GM19238 (cell line): ENCODE data around the gene TDRD9.

Source experiments
- DNase-seq: peaks from one replicate; pipeline ENCODE4 v3.0.0; 2011; ENCODE audit warnings: low spot score; ENCODE audit not compliant: insufficient read length

Gene TDRD9

DNA sequence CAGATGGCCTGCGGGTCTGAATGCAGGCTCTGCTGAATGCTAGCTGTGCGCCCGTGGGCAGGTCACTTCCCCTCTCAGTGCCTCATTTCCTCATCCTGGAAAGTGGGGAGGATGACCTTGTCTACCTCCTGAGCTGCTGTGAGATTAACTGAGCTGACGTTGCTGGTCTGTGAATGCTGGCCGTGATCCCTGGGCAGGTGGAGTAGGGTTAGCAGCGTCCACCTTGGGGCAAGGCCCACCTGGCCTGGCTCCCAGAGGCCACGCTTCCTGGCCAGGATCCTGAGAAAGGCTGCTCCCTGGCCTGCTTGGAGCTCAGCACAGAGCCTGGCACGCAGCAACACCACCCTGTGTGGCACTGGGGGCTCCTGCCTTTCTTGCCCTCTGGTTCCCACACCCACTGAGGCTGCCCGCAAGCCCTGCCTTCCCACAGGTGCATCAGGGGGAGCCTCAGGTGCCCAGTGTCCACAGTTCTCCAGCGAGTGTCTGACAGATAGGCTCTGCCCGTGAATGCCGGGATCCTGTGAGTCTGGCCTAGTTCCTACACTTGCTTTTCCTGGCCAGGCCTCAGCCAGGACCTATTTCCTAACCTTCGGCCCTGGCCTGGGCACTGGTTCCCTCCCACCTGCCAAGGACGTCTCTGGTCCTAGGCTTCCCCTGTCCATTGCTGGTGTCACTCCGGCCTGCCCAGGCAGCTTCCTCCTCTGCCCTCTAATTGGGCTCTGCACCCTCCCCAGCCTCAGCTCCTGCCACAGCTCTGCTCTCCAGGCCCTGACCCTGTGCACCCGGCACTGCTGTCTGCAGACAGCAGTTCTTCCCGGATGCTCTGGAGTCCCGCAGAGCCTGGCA, 37.2 kb upstream of the TDRD9 start:
- no peak for DNase-seq

DNA sequence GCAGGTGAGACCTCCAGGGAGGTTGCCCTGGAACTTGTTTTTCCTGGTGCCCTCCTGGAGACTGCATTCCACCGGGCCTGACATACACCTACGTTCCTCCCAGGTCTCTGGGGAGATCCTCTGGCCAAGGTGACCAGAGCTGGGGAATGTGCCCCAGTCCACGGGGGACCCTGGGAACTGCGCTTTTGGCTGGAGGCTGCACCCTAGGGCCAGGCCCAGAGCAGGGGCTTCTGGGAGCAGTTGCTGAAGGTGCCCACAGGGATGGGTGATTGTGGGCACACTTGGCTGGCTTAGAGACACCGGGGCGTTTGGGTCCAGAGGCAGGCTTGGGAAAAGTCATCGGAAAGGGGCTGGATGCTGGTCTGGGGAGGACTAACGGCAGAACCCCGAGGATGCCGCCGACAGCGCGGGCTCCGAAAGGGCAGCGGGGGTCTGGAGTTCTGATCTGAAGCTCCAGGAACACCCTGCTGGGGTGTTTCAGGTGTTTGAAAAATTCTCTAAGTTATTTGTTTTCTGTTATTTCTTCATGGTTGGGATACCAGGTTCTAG, 36.5 kb upstream of the TDRD9 start:
- DNase-seq, result no peak

DNA sequence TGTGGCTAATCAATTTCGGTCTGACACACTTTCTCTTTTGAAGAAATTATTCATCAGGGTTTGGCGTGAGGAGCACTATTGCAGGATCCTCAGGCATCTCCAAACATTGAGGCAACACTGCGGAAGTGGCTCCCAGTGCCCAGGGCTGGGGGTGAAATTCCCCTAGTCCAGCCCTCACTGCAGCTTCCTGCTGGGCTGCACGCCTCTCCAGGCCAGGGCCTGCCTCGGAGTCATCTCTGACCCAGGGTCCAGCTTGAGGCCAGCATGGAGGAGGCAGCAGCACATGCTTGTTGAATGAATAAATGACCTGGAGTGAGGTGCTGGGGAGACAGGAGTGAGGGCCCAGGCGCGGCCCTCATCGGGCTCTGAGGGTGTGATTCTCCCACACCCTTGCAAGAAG, 36.0 kb upstream of the TDRD9 start:
- no peak for DNase-seq

DNA sequence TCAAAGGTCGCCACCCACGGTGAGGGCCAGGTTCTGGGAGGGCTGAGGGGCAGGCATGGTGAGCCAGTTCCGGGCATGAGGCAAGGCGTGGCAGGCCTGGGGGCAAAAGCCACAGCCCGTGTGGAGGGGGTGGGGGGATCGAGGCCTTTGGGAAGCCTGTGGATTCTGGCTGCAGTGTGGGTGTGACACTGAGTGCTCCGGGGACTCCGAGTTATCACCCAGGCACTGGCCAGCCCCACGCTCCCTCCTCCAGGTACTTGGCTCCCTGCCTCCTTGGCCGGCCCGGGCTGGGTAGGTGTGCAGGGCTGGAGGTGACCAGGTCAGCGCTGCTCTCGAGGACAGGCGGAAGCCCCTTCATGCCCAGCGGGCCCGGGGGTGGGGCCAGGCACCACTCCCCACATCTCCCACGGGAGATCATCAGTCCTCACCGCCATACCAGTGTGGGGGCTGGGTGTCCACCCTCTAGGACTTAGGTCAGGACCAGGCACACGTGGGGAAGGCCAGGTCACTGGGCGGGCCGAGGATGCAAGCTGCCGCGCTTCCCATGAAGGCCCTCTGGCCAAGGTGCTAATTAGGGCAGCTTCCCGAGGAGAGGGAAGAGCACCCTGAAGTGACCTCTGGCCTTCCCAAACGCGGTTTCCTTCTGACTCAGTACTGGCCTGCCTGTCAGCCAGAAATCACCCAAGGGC, 34.1 kb upstream of the TDRD9 start:
- DNase-seq, result no peak

DNA sequence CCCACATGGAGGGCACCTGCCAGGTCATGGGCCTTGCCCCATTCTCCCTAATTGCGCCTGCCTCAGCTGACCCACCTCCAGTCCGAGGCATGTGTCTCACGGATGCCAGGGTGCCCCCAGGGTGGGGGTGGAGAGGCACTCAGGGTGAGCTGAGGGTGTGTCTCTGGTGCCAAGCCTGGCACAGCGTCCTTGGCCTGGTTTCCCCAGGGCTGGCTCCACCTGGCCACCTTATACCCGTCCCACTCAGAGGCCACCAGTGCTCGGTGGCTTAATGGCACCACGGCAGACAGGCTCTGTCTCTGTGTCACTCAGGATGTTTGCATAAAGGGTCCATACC, 33.6 kb upstream of the TDRD9 start:
- DNase-seq, result no peak

DNA sequence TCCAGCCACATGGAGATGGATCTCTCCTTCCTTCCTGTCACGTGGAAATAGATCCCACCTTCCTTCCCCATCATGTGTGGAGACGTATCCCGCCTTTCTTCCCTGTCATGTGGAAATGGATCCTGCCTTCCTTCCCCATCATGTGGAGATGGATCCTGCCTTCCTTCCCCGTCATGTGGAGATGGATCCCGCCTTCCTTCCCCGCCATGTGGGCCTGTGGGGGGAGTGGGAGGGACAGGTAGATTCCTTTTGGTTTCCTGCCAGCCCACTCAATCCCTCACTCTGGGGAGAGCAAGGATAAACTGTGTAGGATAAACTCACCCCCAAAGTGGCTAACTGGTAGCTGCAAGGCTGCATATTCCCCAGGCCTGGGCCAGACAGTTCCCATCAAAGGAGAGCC, 31.7 kb upstream of the TDRD9 start:
- DNase-seq, result no peak

DNA sequence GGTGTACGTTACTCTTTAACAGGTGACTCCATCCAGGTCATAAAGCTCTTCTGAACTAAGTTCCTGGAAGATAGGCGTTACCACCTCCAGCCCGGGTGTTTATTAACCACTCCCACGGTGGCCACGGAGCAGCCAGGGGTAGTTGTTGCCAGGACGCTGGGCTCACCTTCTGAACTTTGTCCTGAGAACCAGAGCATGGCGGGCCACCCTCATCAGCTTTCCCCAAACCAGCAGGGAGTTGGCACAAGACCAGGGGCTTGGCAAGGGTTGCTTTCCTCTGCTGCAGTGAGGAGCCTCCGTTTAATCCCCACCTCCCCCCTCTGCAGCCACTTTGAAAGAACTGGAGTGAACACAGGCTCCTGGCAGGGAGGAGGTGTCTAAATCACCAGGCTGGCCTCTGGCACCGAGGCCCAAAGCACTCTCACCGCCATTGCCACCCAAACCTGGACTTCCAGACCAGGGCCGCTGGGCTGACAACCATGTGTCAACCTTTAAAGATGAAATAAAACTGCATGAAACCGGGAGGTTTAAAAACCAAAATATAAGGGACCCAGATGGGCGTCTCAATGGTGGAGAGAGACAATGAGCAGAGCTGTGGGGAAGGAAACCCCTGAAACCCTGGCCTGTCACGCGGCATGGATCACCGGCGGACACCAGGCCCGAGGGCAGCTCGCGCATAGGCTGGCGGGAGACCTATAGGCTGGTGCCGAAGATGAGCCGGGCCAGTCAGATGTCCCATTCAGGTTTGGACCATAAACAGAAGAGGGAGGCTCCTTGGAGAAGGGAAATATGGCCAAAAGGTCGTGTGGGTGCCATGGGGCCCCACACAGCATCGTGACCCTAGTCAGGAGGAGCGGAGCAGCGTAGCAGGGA, 30.9 kb upstream of the TDRD9 start:
- DNase-seq, result no peak

DNA sequence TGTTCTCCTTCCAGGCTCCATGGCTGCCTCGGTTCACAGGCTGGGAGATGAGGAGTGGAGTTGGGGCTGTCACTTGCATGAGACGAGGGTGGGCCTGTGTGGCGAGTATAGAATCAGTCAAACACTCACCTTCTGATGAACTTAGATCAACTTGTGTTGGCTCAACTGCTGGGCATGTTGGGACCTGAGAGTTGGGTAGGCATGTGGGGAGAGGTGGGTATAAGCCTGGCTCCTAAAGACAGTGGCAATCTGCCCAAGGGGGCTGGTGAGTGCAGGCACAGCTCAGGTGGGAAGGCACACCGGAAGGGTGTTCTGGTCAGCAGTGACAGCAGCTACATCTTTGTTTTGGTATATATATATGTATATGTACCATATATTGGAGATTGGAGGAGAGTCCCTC, 30.1 kb upstream of the TDRD9 start:
- DNase-seq, result no peak

DNA sequence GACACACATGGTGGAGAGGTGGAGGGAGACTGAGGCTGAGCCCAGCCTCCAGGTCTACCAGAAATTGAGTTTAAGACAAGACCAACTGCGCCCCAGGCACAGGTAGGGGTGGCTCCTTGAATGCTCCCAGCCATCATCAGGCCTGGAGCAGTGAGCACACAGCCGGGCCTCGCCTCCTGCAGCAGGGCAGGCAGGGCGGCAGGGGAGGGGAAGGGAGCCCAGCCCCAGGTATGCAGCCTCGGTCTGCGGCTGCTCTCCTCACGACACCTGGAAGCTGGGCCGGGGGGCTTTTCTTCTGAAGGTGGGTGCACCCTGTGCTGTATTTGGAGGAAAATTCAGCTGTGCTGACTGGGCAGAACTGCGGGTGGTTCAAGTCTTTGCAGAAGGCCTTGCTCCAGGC, 29.5 kb upstream of the TDRD9 start:
- no peak for DNase-seq

DNA sequence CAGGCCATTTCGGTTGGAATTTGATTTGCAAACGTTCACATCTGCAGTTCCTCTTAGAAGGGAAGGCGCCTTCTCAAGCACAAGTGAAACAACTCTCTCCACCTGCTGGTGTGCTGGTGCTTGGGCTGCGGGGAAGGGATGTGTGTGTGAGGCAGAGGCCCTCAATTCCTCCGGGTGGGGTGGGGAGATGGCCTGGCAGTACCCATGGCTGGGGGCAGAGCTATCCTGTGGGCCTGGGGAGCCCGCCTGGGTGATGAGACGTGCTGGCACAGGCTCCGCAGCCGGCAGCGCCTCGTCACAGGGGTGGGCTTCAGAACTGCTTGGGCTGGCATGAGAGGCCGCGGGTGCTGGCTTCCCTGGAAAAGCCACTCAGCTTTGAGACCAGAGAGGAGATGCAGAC, 28.9 kb upstream of the TDRD9 start:
- no peak for DNase-seq

DNA sequence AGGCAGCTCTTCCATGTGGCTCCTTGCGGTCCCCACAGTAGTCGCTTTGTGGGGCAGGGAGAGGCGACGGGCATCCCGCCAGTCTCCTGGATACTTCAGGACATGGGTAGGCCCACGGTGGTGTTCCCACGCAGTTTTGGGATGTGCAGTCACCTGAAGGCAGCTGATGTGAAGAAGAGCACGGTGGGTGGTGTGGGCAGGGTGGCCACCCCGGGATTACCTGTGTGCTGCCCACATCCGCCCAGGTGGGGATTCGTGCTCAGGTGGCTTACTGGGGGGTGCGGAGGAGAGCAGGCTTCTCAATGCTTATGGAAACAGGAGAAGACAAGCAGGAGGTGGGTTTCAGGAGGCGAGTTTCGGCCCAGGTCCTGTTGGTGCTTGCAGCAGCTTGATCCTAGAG, 28.4 kb upstream of the TDRD9 start:
- no peak for DNase-seq

DNA sequence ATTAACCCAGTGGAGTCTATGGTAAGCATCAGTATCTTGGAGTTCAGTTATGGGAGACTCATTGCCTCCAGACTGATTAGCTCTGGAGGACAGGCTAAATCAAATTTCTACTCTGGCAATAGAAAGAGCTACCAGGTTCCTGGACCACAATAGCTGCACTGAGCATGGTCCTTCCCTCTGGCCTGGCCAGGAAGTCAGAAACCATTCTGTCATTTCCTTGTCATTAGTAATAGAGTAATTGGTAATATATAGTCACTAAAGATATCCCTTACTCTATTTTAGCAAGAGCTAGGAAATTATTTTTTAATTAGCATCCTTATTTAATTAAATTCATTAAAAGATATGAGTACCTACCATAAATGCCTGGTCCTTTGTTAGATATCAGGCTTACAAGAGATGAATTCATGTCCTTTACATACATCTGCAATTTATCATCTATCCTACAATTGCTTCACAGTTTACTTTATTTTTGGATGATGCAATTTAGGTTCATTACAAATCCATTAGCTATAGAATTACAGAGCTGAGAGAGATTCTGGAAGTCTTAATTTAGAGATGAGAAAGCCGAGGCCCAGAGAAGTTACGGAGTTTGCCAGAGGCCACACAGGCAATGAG, 23.7 kb upstream of the TDRD9 start:
- DNase-seq, result no peak

DNA sequence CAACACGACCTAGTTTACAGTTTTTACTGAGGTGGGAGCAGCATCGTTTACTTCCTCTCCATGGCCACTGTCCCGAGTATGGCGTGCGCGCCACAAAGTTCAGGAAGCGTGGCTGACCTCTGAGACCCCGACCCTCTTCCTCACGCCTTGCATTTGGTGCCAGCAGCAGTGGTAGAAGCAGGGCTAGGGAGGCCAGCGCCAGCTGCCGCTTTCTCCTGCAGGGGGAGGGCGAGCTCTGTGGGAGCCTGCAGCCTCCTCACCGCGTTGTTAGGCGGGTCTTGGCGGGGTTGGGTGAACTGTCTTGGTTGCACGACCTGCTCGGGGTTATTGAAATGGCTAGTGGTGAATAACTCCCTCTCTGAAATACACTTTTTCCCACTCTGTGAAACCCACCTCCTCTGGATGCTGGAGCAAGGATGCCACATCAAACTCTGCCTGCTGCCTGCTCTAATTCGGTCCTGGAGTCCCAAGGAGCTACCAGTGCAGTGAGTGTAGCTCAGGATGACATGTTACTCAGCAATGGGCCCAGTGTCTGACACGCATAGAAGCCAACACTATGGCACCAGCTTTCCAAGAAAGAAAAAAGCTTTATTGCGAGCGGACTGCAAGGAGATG, 22.3 kb upstream of the TDRD9 start:
- no peak for DNase-seq

DNA sequence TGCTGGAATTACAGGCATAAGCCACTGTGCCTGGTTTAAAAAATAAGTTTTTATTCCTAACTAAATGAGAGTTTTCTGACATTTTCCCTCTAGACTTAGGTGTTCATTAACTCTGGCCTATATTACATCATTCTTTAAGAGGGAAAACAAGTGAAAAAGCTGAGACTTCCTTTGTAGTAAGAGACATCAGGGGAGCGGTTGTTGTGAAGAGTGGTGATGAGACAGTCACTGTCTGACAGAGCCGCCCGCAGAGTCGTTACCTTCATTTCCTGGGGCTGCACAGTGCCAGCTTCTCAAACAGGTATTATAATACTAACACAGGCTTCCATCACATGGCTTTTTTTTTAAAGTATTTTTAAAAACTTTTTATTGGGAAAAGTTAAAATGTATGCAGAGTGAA, 19.7 kb upstream of the TDRD9 start:
- DNase-seq, result no peak

DNA sequence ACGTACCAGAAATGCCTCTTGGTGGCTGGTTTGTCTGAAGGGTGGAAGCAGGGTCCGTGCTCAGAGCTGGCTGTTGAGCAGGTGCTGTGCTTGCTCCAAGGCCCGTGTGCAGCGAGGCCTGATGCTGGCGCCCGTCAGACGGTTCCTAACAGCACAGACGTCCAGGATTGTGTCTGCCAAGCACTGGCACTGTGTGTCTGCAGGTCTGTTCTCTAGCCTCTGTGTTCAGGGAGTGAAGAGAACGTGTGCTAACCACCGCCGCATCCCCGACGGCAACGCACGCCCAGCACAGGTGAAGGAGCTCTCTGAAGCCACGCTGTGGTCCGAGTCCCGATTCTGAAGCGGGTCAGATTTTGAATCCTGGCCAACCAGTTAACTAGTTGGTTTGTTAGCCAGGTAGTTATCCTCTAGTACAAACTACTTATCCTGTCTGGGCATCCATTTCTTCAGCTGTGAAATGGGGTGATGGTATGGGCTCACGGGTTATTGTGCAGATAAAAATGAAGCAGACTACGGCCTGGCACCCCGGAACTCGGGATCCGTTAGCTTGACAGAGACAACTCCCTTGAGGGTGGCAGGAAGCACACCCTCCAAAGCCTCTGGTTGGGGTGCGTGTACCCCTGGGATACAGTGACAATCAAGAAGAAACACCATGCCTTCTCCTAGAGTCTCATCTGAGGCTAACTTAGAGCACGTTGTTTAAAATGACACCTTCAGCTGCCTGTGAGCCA, 18.6 kb upstream of the TDRD9 start:
- no peak for DNase-seq

DNA sequence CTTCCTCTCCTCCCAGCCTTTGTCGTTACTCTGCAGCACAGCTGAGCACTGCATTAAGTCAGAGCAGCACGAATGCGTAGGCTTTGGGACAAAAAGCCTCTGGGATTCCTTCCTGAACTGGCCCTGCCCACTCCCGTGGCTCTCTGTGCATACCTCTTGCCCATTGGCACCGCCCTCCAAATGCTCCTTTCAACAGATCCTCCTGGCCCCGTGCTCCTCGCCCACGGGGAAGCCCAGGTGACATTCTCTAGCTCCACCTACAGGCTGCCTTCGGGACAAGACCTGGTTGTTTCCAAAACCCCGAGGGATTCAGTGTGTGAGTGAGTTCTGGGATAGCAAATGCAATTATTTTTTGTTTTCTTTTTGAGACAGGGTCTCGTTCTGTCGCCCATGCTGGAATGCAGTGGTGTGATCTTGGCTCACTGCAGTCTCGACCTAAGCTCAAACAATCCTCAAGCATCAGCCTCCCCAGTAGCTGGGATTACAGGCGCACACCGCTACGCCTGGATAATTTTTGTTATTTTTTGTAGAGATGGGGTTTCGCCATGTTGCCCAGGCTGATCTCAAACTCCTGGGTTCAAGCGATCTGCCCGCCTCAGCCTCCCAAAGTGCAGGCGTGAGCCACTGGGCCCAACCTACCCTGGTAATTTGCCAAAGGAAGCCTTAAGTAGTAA, 17.9 kb upstream of the TDRD9 start:
- peak; percentile 60 for DNase-seq

DNA sequence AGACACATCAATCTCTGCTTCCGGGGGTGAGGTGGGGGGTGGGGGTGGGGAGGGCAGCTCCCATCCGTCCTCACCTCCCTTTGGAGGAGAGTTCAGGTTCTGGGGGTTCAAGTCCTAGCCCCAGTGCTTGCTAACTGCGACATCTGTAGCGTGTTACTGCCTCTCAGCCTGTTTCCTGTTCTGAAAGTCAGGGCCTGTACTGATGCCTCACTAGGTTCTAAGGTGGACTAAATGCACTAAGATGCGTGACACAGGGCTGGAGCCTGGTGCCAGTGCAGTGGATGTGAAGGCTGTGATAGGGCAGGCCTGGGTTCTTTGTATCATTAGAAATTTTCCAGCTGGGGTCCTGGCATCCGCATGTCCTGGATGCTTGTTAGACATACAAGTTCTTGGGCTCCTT, 17.3 kb upstream of the TDRD9 start:
- no peak for DNase-seq

DNA sequence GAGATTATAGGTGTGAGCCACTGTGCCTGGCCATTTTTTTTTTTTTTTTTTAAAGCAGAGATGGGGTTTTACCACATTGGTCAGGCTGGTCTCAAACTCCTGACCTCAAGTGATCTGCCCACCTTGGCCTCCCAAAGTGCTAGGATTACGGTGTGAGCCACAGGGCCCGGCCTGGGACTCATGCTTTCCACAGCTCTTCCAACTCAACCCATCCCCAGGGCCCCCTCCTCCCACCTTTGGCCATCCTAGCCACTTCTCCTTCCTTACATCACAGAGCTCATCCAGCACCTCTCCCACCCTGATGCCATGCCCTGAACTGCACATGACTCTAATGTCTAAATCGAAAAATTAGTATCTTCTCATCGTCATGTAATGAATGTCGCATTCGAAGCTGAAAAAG, 12.6 kb upstream of the TDRD9 start:
- no peak for DNase-seq

DNA sequence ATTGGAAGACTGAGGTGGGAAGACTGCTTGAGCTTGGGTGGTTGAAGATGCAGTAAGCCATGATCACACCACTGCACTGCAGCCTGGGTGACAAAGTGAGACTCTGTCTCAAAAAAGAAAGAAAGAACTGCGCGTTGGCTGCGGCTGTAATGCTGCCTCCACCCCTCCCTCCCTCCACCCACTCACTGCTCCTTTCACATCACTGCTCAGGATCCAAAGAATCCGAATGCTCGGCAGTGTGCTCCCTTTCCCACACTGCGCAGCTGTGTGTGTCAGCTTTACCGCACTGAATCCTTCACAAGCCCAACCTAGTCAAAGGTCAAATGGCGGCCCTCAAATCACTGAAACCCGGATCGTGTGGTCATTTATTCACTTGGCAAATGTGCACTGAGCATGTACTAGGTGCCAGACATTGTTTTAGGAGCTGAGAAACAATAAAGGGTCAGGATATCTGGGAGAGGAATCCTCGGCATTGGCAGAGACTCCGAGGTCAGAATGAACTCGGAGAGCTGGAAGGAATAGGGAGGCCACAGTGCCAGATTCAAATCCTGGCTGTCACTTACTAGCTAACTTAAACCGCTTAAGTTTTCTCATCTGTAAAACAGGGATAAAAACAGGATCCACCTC, 11.5 kb upstream of the TDRD9 start:
- no peak for DNase-seq
